Stimulated activated CD8-positive, alpha-beta memory T cell treated with anti-CD3 and anti-CD28 coated beads, Interleukin-15, amount 100 ng/mL, for 1 hour (primary cell): ENCODE data around the gene PLA2G2A.
"Not testable (repeated sequence)": the region's sequence is repeated elsewhere in the genome, so short reads cannot be mapped to it uniquely, and the experiment has no call there.

ENCODE experiments used
- DNase-seq: peaks from one replicate; pipeline ENCODE4 v3.0.0-alpha.2; 2020; ENCODE audit warnings: low read depth

The PLA2G2A gene

GRCh38 chr1:19973616-19974015 is 5.8 kb downstream of the PLA2G2A start:
- no peak for DNase-seq

GRCh38 chr1:19971664-19972063 is 7.8 kb downstream of the PLA2G2A start:
- DNase-seq: no peak

- DNase-seq: no peak
Measured at GRCh38 chr1:19969898-19970660, 9.3 kb downstream of the PLA2G2A start.

- no peak for DNase-seq
Measured at GRCh38 chr1:19967808-19968207, 11.6 kb downstream of the PLA2G2A start.

GRCh38 chr1:19964542-19964941 is 14.9 kb downstream of the PLA2G2A start:
- DNase-seq: no peak

GRCh38 chr1:19963636-19964035 is 15.8 kb downstream of the PLA2G2A start:
- no peak for DNase-seq

- no peak for DNase-seq
Measured at GRCh38 chr1:19960591-19960990, 18.8 kb downstream of the PLA2G2A start.

- no peak for DNase-seq
Measured at GRCh38 chr1:19957779-19958178, 21.6 kb downstream of the PLA2G2A start.

GRCh38 chr1:19955534-19956170 is 23.8 kb downstream of the PLA2G2A start:
- DNase-seq: no peak

GRCh38 chr1:19954059-19954458 is 25.4 kb downstream of the PLA2G2A start:
- no peak for DNase-seq

- no peak for DNase-seq
Measured at GRCh38 chr1:19949016-19949415, 30.4 kb downstream of the PLA2G2A start.

GRCh38 chr1:19946971-19947370 is 32.4 kb downstream of the PLA2G2A start:
- no peak for DNase-seq

- no peak for DNase-seq
Measured at GRCh38 chr1:19946331-19946751, 33.1 kb downstream of the PLA2G2A start.

- no peak for DNase-seq
Measured at GRCh38 chr1:19945914-19946313, 33.5 kb downstream of the PLA2G2A start.

GRCh38 chr1:19942657-19943056 is 36.8 kb downstream of the PLA2G2A start:
- DNase-seq: no peak

GRCh38 chr1:19942088-19942487 is 37.3 kb downstream of the PLA2G2A start:
- DNase-seq: no peak

GRCh38 chr1:19941206-19941568 is 38.2 kb downstream of the PLA2G2A start:
- no peak for DNase-seq

- no peak for DNase-seq
Measured at GRCh38 chr1:19940486-19941205, 38.8 kb downstream of the PLA2G2A start.

- DNase-seq: no peak
Measured at GRCh38 chr1:19938472-19938871, 40.9 kb downstream of the PLA2G2A start.

GRCh38 chr1:19936061-19936750 is 43.2 kb downstream of the PLA2G2A start:
- no peak for DNase-seq

GRCh38 chr1:19934336-19934735 is 45.1 kb downstream of the PLA2G2A start:
- no peak for DNase-seq

GRCh38 chr1:19932866-19933265 is 46.6 kb downstream of the PLA2G2A start:
- no peak for DNase-seq

- DNase-seq: not testable (repeated sequence)
Measured at GRCh38 chr1:19927130-19927421, 52.3 kb downstream of the PLA2G2A start.
